GM13976 (cell line): ENCODE data around the gene TBC1D30.

Source experiments
- DNase-seq: peaks from one replicate; pipeline ENCODE4 v3.0.0; 2012; ENCODE audit warnings: low spot score
- CTCF ChIP-seq: IDR thresholded peaks from 2 replicates; pipeline ENCODE4 v1.5.1; 2012; ENCODE audit warnings: borderline replicate concordance, mild to moderate bottlenecking; ENCODE audit not compliant: insufficient read depth; ENCODE audit errors: extremely low read depth, missing control alignments, control extremely low read depth
- in situ Hi-C: fragments of 300-500 bp; cut with MboI; formaldehyde crosslinking; loops from one replicate; pipeline ENCODE4 v1.12.0; 2022; ENCODE audit warnings: low sequenced_read_pairs, mixed read lengths, inconsistent platforms; ENCODE audit not compliant: unreplicated experiment

TBC1D30 gene

GRCh38 chr12:64912516-64913255 lies 88.2 kb downstream of the TBC1D30 start:
- DNase-seq: no peak
- no peak for TF ChIP-seq CTCF
- in situ Hi-C loops: no loop called here

DNA sequence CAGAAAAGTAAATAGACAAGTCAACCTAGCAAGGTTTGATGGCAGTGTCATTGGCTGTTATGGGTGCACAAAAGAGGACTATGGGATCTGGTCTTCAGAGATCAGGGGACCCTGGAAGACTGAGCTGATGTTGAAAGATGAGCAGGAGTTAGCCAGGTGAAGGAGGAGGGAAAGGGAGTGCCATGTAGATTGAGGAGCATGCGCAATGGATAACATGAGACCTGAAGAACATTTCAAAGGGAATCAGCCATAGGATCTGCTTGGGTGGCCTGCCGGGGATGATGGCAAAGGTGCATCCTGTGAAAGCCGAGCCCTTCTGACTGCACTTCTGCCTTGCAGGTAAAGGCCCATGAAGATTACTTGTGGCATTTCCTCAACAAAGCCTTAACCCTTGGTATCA lies 90.8 kb downstream of the TBC1D30 start:
- DNase-seq: no peak
- TF ChIP-seq CTCF: no peak
- in situ Hi-C loops: no loop called here

- TF ChIP-seq CTCF: no peak
- in situ Hi-C loops: no loop called here
- no peak for DNase-seq
Measured at GRCh38 chr12:64916411-64917261, 92.2 kb downstream of the TBC1D30 start.

DNA sequence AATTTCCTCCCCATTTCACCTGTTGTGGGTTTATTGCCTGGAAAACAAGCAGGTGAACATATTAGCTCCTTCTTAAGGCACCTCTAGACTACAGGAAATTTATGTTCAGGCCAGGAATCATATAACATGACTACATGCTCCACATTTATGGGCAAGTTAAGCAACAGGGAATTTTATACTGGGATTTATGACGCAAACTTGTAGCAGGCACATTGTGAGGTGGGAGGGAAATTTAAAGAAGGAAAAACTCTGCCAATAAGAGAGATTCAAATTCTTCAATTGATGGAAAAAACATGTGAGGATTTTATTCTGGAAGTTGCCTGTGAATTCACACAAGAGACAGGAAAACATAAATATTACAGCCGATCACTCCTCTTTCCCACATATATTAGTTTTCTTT lies 93.9 kb downstream of the TBC1D30 start:
- in situ Hi-C loops: no loop called here
- TF ChIP-seq CTCF: no peak
- no peak for DNase-seq

GRCh38 chr12:64918801-64919200 lies 94.4 kb downstream of the TBC1D30 start:
- no peak for DNase-seq
- in situ Hi-C loops: no loop called here
- TF ChIP-seq CTCF: no peak

GRCh38 chr12:64922853-64923252 lies 98.4 kb downstream of the TBC1D30 start:
- in situ Hi-C loops: no loop called here
- no peak for TF ChIP-seq CTCF
- DNase-seq: no peak
